ENCODE data around the gene LIPE. TPM values are rescaled to one million over a fixed set of nuclear protein-coding genes. Genes with fewer than 3 reads are reported as not detected.
A peak's percentile ranks its signal among the peaks of the same experiment; 100 is the strongest.

The LIPE gene
- total RNA-seq, 6 donors from 2014 or later, result 1.3 to 6.2 (median 4.2) TPM

- WGBS, 2 donors, result 60 to 73% methylated on average over 4 of the region's 4 CpGs
- H3K36me3 ChIP-seq, result no peaks in the 10 kb centered on the region
- no peaks in the 10 kb centered on the region for H3K9me3 ChIP-seq
- TF ChIP-seq POLR2AphosphoS5 (IDR thresholded peaks at IDR 0.05), result no peak
- no peak for TF ChIP-seq EP300 (IDR thresholded peaks at IDR 0.05)
- no peak for TF ChIP-seq POLR2A (IDR thresholded peaks at IDR 0.05)
- no peak for TF ChIP-seq CTCF (IDR thresholded peaks at IDR 0.05)
- ATAC-seq (ENCODE audit: low FRiP score in 2 of 2) (no peak), DNase-seq (no peak)
- H3K27ac ChIP-seq, result no peak overlapping the region
- peaks cover 8 to 13% (median 11%) of the 10 kb centered on the region in 4 donors for H3K4me1 ChIP-seq
- no peak overlapping the region for H3K4me3 ChIP-seq
- peaks cover 0 to 16% (median 8%) of the 10 kb centered on the region in 4 donors for H3K27me3 ChIP-seq
These were observed 35.0 kb downstream of the LIPE start for GRCh38 chr19:42392165-42392564.

- Histone ChIP-seq H3K36me3 (no peaks in the 10 kb centered on the region), H3K9me3 (no peaks in the 10 kb centered on the region), H3K27me3 (peaks cover 0 to 16% (median 8%) of the 10 kb centered on the region in 4 donors), H3K4me1 (peaks cover 8 to 12% (median 10%) of the 10 kb centered on the region in 4 donors), H3K4me3 (no peak within 1 kb of the TSS), H3K27ac (no peak within 1 kb of the TSS)
- no peak for ATAC-seq (ENCODE audit: low FRiP score in 2 of 2)
- 50 to 53% methylated on average over 12 of the region's 12 CpGs for WGBS, 2 donors
- DNase-seq, result no peak
- TF ChIP-seq CTCF (IDR thresholded peaks at IDR 0.05), result no peak
- no peak for TF ChIP-seq POLR2A (IDR thresholded peaks at IDR 0.05)
- no peak for TF ChIP-seq POLR2AphosphoS5 (IDR thresholded peaks at IDR 0.05)
- TF ChIP-seq EP300 (IDR thresholded peaks at IDR 0.05), result no peak
These were observed 37.3 kb downstream of the LIPE start, which contains the start of gene CNFN for GRCh38 chr19:42389899-42390298. Gene CNFN (minus strand): TSS chr19:42390297. CDS start chr19:42389037, 1,260 bp downstream.

DNA sequence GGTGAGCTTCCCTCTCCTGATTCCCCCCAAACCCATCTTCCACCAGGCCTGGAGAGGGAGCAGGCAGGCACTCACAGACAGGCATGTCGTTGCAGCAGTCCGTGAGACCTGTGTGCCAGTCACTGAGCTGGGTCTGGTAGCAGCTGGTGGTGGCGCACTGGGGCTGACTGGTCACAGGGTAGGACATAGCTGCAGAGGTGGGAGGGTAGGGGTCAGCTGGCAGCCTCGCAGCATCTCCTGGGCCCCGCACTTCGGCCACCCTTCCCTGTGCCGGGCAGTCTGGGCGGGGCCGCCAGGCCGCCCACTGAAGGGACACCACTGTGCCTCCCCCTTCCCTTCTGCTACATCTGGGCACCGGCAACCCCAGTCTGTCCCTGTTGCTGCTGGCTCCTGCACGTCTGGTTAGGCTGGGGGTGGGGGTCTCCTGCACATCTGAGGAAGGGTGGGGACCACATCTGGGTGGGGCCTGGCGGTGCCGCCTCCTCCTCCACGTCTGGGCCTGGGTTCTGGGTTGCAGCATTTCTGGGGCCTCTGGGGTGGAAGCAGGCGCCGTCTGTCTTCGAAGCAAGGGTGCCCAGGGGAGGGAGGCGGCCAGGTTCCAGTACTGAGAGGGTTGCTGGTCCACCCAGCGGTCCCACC is 38.2 kb downstream of the LIPE start:
- 79 to 81% methylated on average over 9 to 20 of the region's 20 CpGs for WGBS, 2 donors
- Histone ChIP-seq H3K27me3 (peaks cover 0 to 16% (median 8%) of the 10 kb centered on the region in 4 donors), H3K36me3 (no peaks in the 10 kb centered on the region), H3K4me3 (no peak overlapping the region), H3K27ac (no peak overlapping the region), H3K4me1 (peaks cover 8 to 12% (median 10%) of the 10 kb centered on the region in 4 donors), H3K9me3 (no peaks in the 10 kb centered on the region)
- TF ChIP-seq POLR2A (IDR thresholded peaks at IDR 0.05) (no peak), POLR2AphosphoS5 (IDR thresholded peaks at IDR 0.05) (no peak), EP300 (IDR thresholded peaks at IDR 0.05) (no peak)
- no peak for DNase-seq
- peak in 1 of 2 donors; percentile 3 for ATAC-seq (ENCODE audit: low FRiP score in 2 of 2)

DNA sequence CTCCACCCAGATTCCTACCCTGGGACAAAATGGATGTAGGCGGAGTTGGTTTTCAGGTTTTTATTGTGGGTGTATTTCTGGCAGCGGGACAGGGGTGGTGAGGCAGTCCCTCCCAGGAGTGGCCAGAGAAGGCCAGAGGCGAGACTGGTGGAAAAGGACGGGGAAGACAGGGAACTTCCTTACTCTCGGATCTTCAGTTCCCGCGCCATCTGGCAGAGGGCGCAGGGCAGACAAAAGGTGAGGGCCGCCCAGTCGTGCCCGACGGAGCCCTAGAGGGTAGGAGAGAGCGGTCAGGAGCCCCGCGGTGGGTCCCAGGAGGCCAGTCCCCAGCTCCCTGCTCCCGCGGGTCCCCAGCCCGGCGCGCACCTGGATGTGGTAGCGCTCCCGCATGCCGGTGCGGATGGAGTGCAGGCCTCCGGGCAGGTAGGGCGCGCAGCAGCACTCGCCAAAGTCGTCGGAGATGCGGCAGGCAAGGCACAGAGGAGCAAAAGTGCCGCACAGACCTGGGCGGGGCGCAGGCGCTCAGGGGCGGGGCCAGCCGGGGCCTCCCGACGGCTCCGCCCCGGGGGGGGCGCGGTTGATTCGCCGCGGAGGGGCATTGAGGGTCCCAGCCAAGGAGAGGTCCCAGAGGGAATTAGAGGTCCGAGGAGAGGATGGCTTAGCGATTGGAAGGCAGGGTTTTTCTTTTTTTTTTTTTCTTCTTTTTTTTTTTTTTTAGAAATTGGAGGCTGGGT is 40.0 kb downstream of the LIPE start:
- Histone ChIP-seq H3K27ac (no peak overlapping the region), H3K9me3 (no peaks in the 10 kb centered on the region), H3K4me1 (peaks cover 8 to 12% (median 10%) of the 10 kb centered on the region in 4 donors), H3K27me3 (peaks cover 0 to 16% (median 8%) of the 10 kb centered on the region in 4 donors), H3K36me3 (no peaks in the 10 kb centered on the region), H3K4me3 (peak overlapping the region; percentile 31 to 50 (median 40))
- peak; percentile 76 to 92 for DNase-seq
- peak; percentile 54 to 87 for ATAC-seq (ENCODE audit: low FRiP score in 2 of 2)
- TF ChIP-seq POLR2A (IDR thresholded peaks at IDR 0.05), result no peak
- TF ChIP-seq EP300 (IDR thresholded peaks at IDR 0.05), result no peak
- TF ChIP-seq CTCF (IDR thresholded peaks at IDR 0.05), result peak; percentile 46 to 67 (median 58)
- TF ChIP-seq POLR2AphosphoS5 (IDR thresholded peaks at IDR 0.05), result no peak
- 5 to 6% methylated on average over 31 to 45 of the region's 48 CpGs for WGBS, 2 donors

- DNase-seq, result no peak
- Histone ChIP-seq H3K27me3 (no peaks in the 10 kb centered on the region), H3K36me3 (peaks cover 0 to 14% (median 6%) of the 10 kb centered on the region in 4 donors), H3K4me1 (no peaks in the 10 kb centered on the region), H3K4me3 (no peak overlapping the region), H3K27ac (no peak overlapping the region), H3K9me3 (no peaks in the 10 kb centered on the region)
- TF ChIP-seq POLR2AphosphoS5 (IDR thresholded peaks at IDR 0.05) (no peak), CTCF (IDR thresholded peaks at IDR 0.05) (no peak)
- no peak for ATAC-seq (ENCODE audit: low FRiP score in 2 of 2)
- 82% methylated on average over 6 of the region's 6 CpGs for WGBS, 2 donors
These were observed 47.0 kb downstream of the LIPE start for GRCh38 chr19:42380155-42380554.
